HepG2 (cell line): ENCODE data around the gene AP1G1. TPM values are rescaled to one million over a fixed set of nuclear protein-coding genes. Genes with fewer than 3 reads are reported as not detected.
A peak's percentile ranks its signal among the peaks of the same experiment; 100 is the strongest.

Experiments used
- ATF7-NPFF ChIP-seq: sonication (generic); formaldehyde crosslinking; IDR thresholded peaks from 2 replicates; pipeline ENCODE4 v1.8.1; 2023; ENCODE audit warnings: mild to moderate bottlenecking, low read depth, missing genetic modification reagents, moderate library complexity
- CBX2 ChIP-seq, 2 experiments: fragments of 200-600 bp in 1 of 2; sonication (generic); formaldehyde crosslinking in 1 of 2; IDR thresholded peaks; 2 replicates each; pipeline versions ENCODE4 v1.7.0 to v1.8.1; 2018 to 2022; ENCODE audit warnings: low read depth in 2 of 2, low read length in 1 of 2, mild to moderate bottlenecking in 1 of 2, missing genetic modification reagents in 1 of 2
- CEBPG ChIP-seq: IDR thresholded peaks from 2 replicates; pipeline ENCODE4 v1.6.1; 2016
- CERS6 ChIP-seq: sonication (generic); formaldehyde crosslinking; IDR thresholded peaks from 2 replicates; pipeline ENCODE4 v1.5.0; 2020; ENCODE audit warnings: missing genetic modification reagents
- EHMT2 ChIP-seq: fragments of 200-600 bp; sonication (generic); IDR thresholded peaks from 2 replicates; pipeline ENCODE4 v1.7.0; 2017; ENCODE audit warnings: antibody characterized with exemption, low read depth, low read length, borderline replicate concordance
- FOXC1 ChIP-seq: sonication (generic); formaldehyde crosslinking; IDR thresholded peaks from 2 replicates; pipeline ENCODE4 v1.8.0; 2022; ENCODE audit warnings: mild to moderate bottlenecking, missing genetic modification reagents, borderline replicate concordance
- FOXJ3 ChIP-seq: sonication (generic); formaldehyde crosslinking; IDR thresholded peaks from 2 replicates; pipeline ENCODE4 v1.4.0; 2020; ENCODE audit warnings: missing genetic modification reagents, mild to moderate bottlenecking, borderline replicate concordance
- HCFC1 ChIP-seq: fragments of 150-350 bp; IDR thresholded peaks from 2 replicates; pipeline ENCODE4 v1.6.1; 2014; ENCODE audit warnings: low read depth, low read length
- HNRNPL ChIP-seq: fragments of 200-400 bp; formaldehyde crosslinking; IDR thresholded peaks from 2 replicates; pipeline ENCODE4 v1.6.1; 2017; ENCODE audit warnings: mild to moderate bottlenecking, low read depth, low read length
- JUND ChIP-seq: sonication (generic); formaldehyde crosslinking; IDR thresholded peaks from 2 replicates; pipeline ENCODE4 v1.8.0; 2022; ENCODE audit warnings: mild to moderate bottlenecking, missing genetic modification reagents
- KDM1A ChIP-seq: IDR thresholded peaks from 2 replicates; pipeline ENCODE4 v1.6.1; 2016; ENCODE audit warnings: missing compliant biosample characterization
- MAFG ChIP-seq: sonication (generic); formaldehyde crosslinking; IDR thresholded peaks from 2 replicates; pipeline ENCODE4 v1.5.1; 2020; ENCODE audit warnings: mild to moderate bottlenecking, missing genetic modification reagents
- MED1 ChIP-seq: sonication (generic); formaldehyde crosslinking; IDR thresholded peaks from 2 replicates; pipeline ENCODE4 v1.4.0; 2020; ENCODE audit warnings: missing genetic modification reagents
- MED8 ChIP-seq: sonication (generic); formaldehyde crosslinking; IDR thresholded peaks from 2 replicates; pipeline ENCODE4 v1.8.1; 2023; ENCODE audit warnings: mild to moderate bottlenecking, missing genetic modification reagents; ENCODE audit not compliant: insufficient replicate concordance
- NFE2L1 ChIP-seq: sonication (generic); formaldehyde crosslinking; IDR thresholded peaks from 2 replicates; pipeline ENCODE4 v1.4.0; 2020; ENCODE audit warnings: missing genetic modification reagents, mild to moderate bottlenecking, borderline replicate concordance
- PHB2 ChIP-seq: fragments of 450-650 bp; IDR thresholded peaks from 2 replicates; pipeline ENCODE4 v1.6.1; 2018; ENCODE audit not compliant: partially characterized antibody
- POLR2G ChIP-seq: fragments of 200-400 bp; formaldehyde crosslinking; IDR thresholded peaks from 2 replicates; pipeline ENCODE4 v1.6.1; 2018; ENCODE audit warnings: mild to moderate bottlenecking, low read depth, low read length, moderate library complexity
- RBM39 ChIP-seq: fragments of 200-400 bp; formaldehyde crosslinking; IDR thresholded peaks from one replicate; pipeline ENCODE4 v1.6.1; 2018; ENCODE audit warnings: antibody characterized with exemption, mild to moderate bottlenecking, low read depth, low read length; ENCODE audit not compliant: poor library complexity, severe bottlenecking
- RFX1 ChIP-seq: fragments of 450-650 bp; IDR thresholded peaks from 2 replicates; pipeline ENCODE4 v1.6.1; 2017
- SMARCC2 ChIP-seq: fragments of 450-650 bp; IDR thresholded peaks from 2 replicates; pipeline ENCODE4 v1.6.1; 2017; ENCODE audit warnings: antibody characterized with exemption, mild to moderate bottlenecking
- SOX6 ChIP-seq, 2 experiments: fragments of 450-650 bp in 1 of 2; sonication (generic) in 1 of 2; formaldehyde crosslinking in 1 of 2; IDR thresholded peaks; 2 replicates each; pipeline versions ENCODE4 v1.4.0 to v1.6.1; 2017 to 2020; ENCODE audit warnings: antibody characterized with exemption in 1 of 2, mild to moderate bottlenecking in 1 of 2, missing genetic modification reagents in 1 of 2
- SRF ChIP-seq: IDR thresholded peaks from 2 replicates; pipeline ENCODE4 v1.6.1; 2011; ENCODE audit warnings: mild to moderate bottlenecking, low read depth, low read length, moderate library complexity
- TRIM24 ChIP-seq: sonication (generic); formaldehyde crosslinking; IDR thresholded peaks from 2 replicates; pipeline ENCODE4 v1.8.0; 2022; ENCODE audit warnings: mild to moderate bottlenecking, missing genetic modification reagents
- ZBTB7B ChIP-seq: sonication (generic); formaldehyde crosslinking; IDR thresholded peaks from 2 replicates; pipeline ENCODE4 v1.4.0; 2020; ENCODE audit warnings: missing genetic modification reagents
- ZFAT ChIP-seq: sonication (generic); formaldehyde crosslinking; conservative IDR thresholded peaks from 2 replicates; pipeline ENCODE4 v1.8.1; 2023; ENCODE audit warnings: missing genetic modification reagents, inconsistent platforms
- ZKSCAN5 ChIP-seq: sonication (generic); formaldehyde crosslinking; IDR thresholded peaks from 2 replicates; pipeline ENCODE4 v1.5.1; 2020; ENCODE audit warnings: mild to moderate bottlenecking, missing genetic modification reagents
- ZNF33B ChIP-seq: sonication (generic); formaldehyde crosslinking; IDR thresholded peaks from 2 replicates; pipeline ENCODE4 v1.5.1; 2020; ENCODE audit warnings: mild to moderate bottlenecking, missing genetic modification reagents
- ZNF557 ChIP-seq: sonication (generic); formaldehyde crosslinking; IDR thresholded peaks from 2 replicates; pipeline ENCODE4 v1.4.0; 2020; ENCODE audit warnings: missing genetic modification reagents
- ZNF704 ChIP-seq: sonication (generic); formaldehyde crosslinking; IDR thresholded peaks from 2 replicates; pipeline ENCODE4 v1.8.1; 2023; ENCODE audit warnings: mild to moderate bottlenecking, inconsistent platforms, moderate library complexity, missing genetic modification reagents, borderline replicate concordance
- ZSCAN29 ChIP-seq: sonication (generic); formaldehyde crosslinking; conservative IDR thresholded peaks from 2 replicates; pipeline ENCODE4 v1.4.0; 2020; ENCODE audit warnings: mild to moderate bottlenecking, missing genetic modification reagents
- polyA plus RNA-seq, 8 experiments: library from polyadenylated mRNA; depleted of rRNA in 3 of 8; stranded (reverse) in 7 of 8; unstranded in 1 of 8; fragments of >200 nt; fragmentation: Illumina TruSeq in 4 of 8; extraction: Trizol in 4 of 8; gene quantifications; 2 replicates each; pipeline versions ENCODE4 v1.2.1 to v1.2.3, GENCODE V29; 2011 to 2016; ENCODE audit warnings: low read depth in 4 of 8, missing spikeins in 1 of 8, mixed read lengths in 1 of 8; ENCODE audit not compliant: insufficient read depth in 1 of 8
- total RNA-seq, 5 experiments: library from RNA; depleted of rRNA; stranded (reverse); fragments of >200 nt; fragmentation: Illumina TruSeq; extraction: Trizol; gene quantifications; 2 replicates each; pipeline ENCODE4 v1.2.3, GENCODE V29; 2016; ENCODE audit warnings: low read depth in 1 of 5

The AP1G1 gene
- total and polyA plus RNA-seq, 2 of the 13 experiments (the other 11 are each of a cell fraction or from before 2014, with no cell fraction given) = 62.2 to 66.2 TPM

GRCh38 chr16:71808593-71809459 is at the start of gene AP1G1 (continued):
- TF ChIP-seq ZBTB7B (CRISPR knock-in tag) (peak; percentile 71), NFE2L1 (CRISPR knock-in tag) (peak; percentile 84), SRF (peak; percentile 76), ZNF557 (CRISPR knock-in tag) (peak; percentile 85; the same call in 1 of the 2 replicates), FOXC1 (CRISPR knock-in tag) (peak; percentile 83; the same call in 1 of the 2 replicates), JUND (CRISPR knock-in tag) (peak; percentile 83), PHB2 (no peak), ZSCAN29 (CRISPR knock-in tag) (no peak), TRIM24 (CRISPR knock-in tag) (peak; percentile 64; the same call in 1 of the 2 replicates), MED1 (CRISPR knock-in tag) (peak; percentile 81), ATF7-NPFF (CRISPR knock-in tag) (0 out of 2 replicates have a peak, but pooled peaks have one; percentile 46), HCFC1 (peak; percentile 67), SOX6 (IDR thresholded peaks at IDR 0.05) (no peak), SOX6 (CRISPR knock-in tag; IDR thresholded peaks at IDR 0.05) (peak; percentile 70), CERS6 (CRISPR knock-in tag) (0 out of 2 replicates have a peak, but pooled peaks have one; percentile 13), CEBPG (CRISPR knock-in tag) (peak; percentile 49), SMARCC2 (no peak), ZFAT (CRISPR knock-in tag) (peak; percentile 83; the same call in 1 of the 2 replicates), EHMT2 (no peak; the same call in 1 of the 2 replicates), HNRNPL (0 out of 2 replicates have a peak, but pooled peaks have one; percentile 61), CBX2 (IDR thresholded peaks at IDR 0.05; ENCODE audit: low read depth, low read length) (no peak), CBX2 (CRISPR knock-in tag; IDR thresholded peaks at IDR 0.05; ENCODE audit: low read depth) (no peak), FOXJ3 (CRISPR knock-in tag) (peak; percentile 37; the same call in 1 of the 2 replicates), ZNF33B (CRISPR knock-in tag) (peak; percentile 48; the same call in 1 of the 2 replicates), RBM39 (peak; percentile 95), MAFG (CRISPR knock-in tag) (no peak), ZNF704 (0 out of 2 replicates have a peak, but pooled peaks have one; percentile 86), ZKSCAN5 (0 out of 2 replicates have a peak, but pooled peaks have one; percentile 15), MED8 (peak; percentile 60), KDM1A (CRISPR knock-in tag) (no peak), POLR2G (peak; percentile 84), RFX1 (no peak)
